ENCODE results near the gene ITIH1.

The ITIH1 gene

GRCh38 chr3:52841211-52841980, 64.0 kb downstream of the ITIH1 start:
- no peak for DNase-seq
